Stimulated activated naive CD8-positive, alpha-beta T cell treated with anti-CD3 and anti-CD28 coated beads, Interleukin-15, Interleukin-2, amounts not matched to agents 100 U/mL and 50 U/mL, for 24 hours (primary cell): ENCODE measurements around the gene PYGB.
"Not testable (repeated sequence)": the region's sequence is repeated elsewhere in the genome, so short reads cannot be mapped to it uniquely, and the experiment has no call there.

ENCODE experiments used
- ATAC-seq: fragments of 150-1000 bp; cut with Tn5 transposase; one replicate; pipeline ENCODE4 v1.10.0; 2021
- DNase-seq: peaks from one replicate; pipeline ENCODE4 v3.0.0; 2021

The PYGB gene

GRCh38 chr20:25230166-25230831 is 17.6 kb upstream of the PYGB start:
- ATAC-seq (no peak), DNase-seq (no peak)

GRCh38 chr20:25233016-25233772 is 14.7 kb upstream of the PYGB start:
- DNase-seq (no peak), ATAC-seq (no peak)

- not testable (repeated sequence) for ATAC-seq, DNase-seq
Measured at GRCh38 chr20:25234009-25234849, 13.7 kb upstream of the PYGB start.

- DNase-seq = no peak
- ATAC-seq = no peak
Measured at GRCh38 chr20:25236450-25237304, 11.2 kb upstream of the PYGB start.

- ATAC-seq (peak; percentile 98), DNase-seq (peak; percentile 67)
Measured at GRCh38 chr20:25237610-25238318, 10.1 kb upstream of the PYGB start.

- ATAC-seq (no peak), DNase-seq (no peak)
Measured at GRCh38 chr20:25238319-25239037, 9.4 kb upstream of the PYGB start.

GRCh38 chr20:25239387-25240370 is 8.2 kb upstream of the PYGB start:
- ATAC-seq = no peak
- no peak for DNase-seq

GRCh38 chr20:25240851-25241658 is 6.8 kb upstream of the PYGB start:
- not testable (repeated sequence) for DNase-seq, ATAC-seq

GRCh38 chr20:25241659-25241955 is 6.3 kb upstream of the PYGB start:
- not testable (repeated sequence) for ATAC-seq, DNase-seq

GRCh38 chr20:25242231-25242630 is 5.7 kb upstream of the PYGB start:
- no peak for ATAC-seq
- DNase-seq = no peak

- ATAC-seq = no peak
- DNase-seq = no peak
Measured at GRCh38 chr20:25243416-25243979, 4.4 kb upstream of the PYGB start.

GRCh38 chr20:25244976-25245375 is 2.9 kb upstream of the PYGB start:
- DNase-seq = no peak
- ATAC-seq = no peak

- DNase-seq = no peak
- no peak for ATAC-seq
Measured at GRCh38 chr20:25245461-25245860, 2.4 kb upstream of the PYGB start.

- ATAC-seq (no peak), DNase-seq (no peak)
Measured at GRCh38 chr20:25246182-25246999, 1.5 kb upstream of the PYGB start.

GRCh38 chr20:25247000-25247517 is 826 bp upstream of the PYGB start:
- no peak for ATAC-seq
- DNase-seq = peak; percentile 39

- DNase-seq (peak; percentile 30), ATAC-seq (peak; percentile 26)
Measured at GRCh38 chr20:25247518-25247955, 348 bp upstream of the PYGB start.

- no peak for ATAC-seq
Measured at GRCh38 chr20:25248786-25249172, 894 bp downstream of the PYGB start.

More at GRCh38 chr20:25248786-25249172, 894 bp downstream of the PYGB start:
- no peak for DNase-seq
